Dermis microvascular lymphatic vessel endothelial cell (primary cell): ENCODE results near the gene BORCS6. TPM values are rescaled to one million over a fixed set of nuclear protein-coding genes. Genes with fewer than 3 reads are reported as not detected.

Experiments
- DNase-seq, 2 donors: peaks; one replicate each; pipeline versions ENCODE4 v3.0.0 to v3.0.0-alpha.2; 2010; ENCODE audit warnings: low read depth in 2 of 2
- total RNA-seq: library from RNA; depleted of rRNA; stranded (reverse); fragments of >200 nt; gene quantifications from 2 replicates; pipeline ENCODE4 v1.2.1, GENCODE V29; 2014

BORCS6 gene
- total RNA-seq, 1 donor from 2014 or later, result 7.8 TPM

- DNase-seq, result no peak
Observed at GRCh38 chr17:8155231-8155995, 34.6 kb downstream of the BORCS6 start.

GRCh38 chr17:8154608-8155155 is 35.3 kb downstream of the BORCS6 start:
- DNase-seq, result no peak

- peak; percentile 85 to 96 for DNase-seq
Observed at GRCh38 chr17:8153957-8154607, 35.9 kb downstream of the BORCS6 start.

- peak; percentile 93 to 97 for DNase-seq
Observed at GRCh38 chr17:8153525-8153956, 36.4 kb downstream of the BORCS6 start.

GRCh38 chr17:8153031-8153451 is 36.9 kb downstream of the BORCS6 start:
- DNase-seq, result no peak

- peak; percentile 78 to 93 for DNase-seq
Observed at GRCh38 chr17:8152112-8152775, 37.7 kb downstream of the BORCS6 start, which contains the start of gene PER1. Gene PER1, minus strand, starts transcription at chr17:8152404. Its CDS starts 1,698 bp downstream, at chr17:8150706.

GRCh38 chr17:8151641-8152111 is 38.3 kb downstream of the BORCS6 start:
- peak in 1 of 2 donors; percentile 67 for DNase-seq

GRCh38 chr17:8151120-8151640 is 38.8 kb downstream of the BORCS6 start:
- DNase-seq, result peak; percentile 80 to 88

GRCh38 chr17:8150194-8151119 is 39.5 kb downstream of the BORCS6 start:
- no peak for DNase-seq

GRCh38 chr17:8149419-8150193 is 40.4 kb downstream of the BORCS6 start:
- DNase-seq, result no peak

- DNase-seq, result no peak
Observed at GRCh38 chr17:8148560-8148959, 41.4 kb downstream of the BORCS6 start.

- no peak for DNase-seq
Observed at GRCh38 chr17:8147805-8148404, 42.1 kb downstream of the BORCS6 start.

GRCh38 chr17:8147141-8147804 is 42.7 kb downstream of the BORCS6 start:
- DNase-seq, result no peak

GRCh38 chr17:8146381-8147140 is 43.4 kb downstream of the BORCS6 start:
- no peak for DNase-seq

- no peak for DNase-seq
Observed at GRCh38 chr17:8145811-8146210, 44.2 kb downstream of the BORCS6 start.

GRCh38 chr17:8144401-8145231 is 45.4 kb downstream of the BORCS6 start:
- no peak for DNase-seq
